ENCODE data around the gene SP8. TPM values are rescaled to one million over a fixed set of nuclear protein-coding genes. Genes with fewer than 3 reads are reported as not detected.

SP8 gene
- total RNA-seq, 1 donor from 2014 or later: not detected

Other genes starting within 250 kb of the SP8 start
- gene ABCB5, start 171.2 kb downstream of the SP8 start, total RNA-seq: 0.27 TPM